VCaP (cell line): Measurements from ENCODE around the gene PPP6R3.

ENCODE experiments used
- H3K27ac ChIP-seq: fragments of 450-650 bp; 2 replicates; pipeline ENCODE4 v1.5.1; 2017
- CTCF ChIP-seq: fragments of 450-650 bp; conservative IDR thresholded peaks from 2 replicates; pipeline ENCODE4 v1.5.1; 2017; ENCODE audit warnings: mild to moderate bottlenecking, moderate library complexity

The PPP6R3 gene

DNA sequence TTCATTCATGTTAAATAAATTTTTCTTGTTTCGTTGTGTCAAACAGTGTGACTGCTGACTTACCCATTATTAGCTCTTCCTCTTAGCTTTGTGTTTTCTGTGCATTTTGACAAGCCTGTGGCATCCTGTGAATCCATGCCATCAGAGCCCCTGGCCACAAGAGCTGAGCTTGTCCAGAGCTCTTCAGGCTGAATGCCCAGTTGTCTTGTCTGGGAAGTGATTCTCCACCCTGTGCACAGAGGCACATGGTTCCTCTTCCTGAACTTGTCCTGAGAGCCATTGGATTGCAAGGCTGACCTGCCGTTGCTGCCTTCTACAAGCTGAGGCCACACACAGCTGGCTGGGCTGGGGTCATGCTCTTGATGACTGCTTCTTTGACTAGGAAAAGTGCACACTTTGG is 64.1 kb downstream of the PPP6R3 start:
- 0 out of 2 replicates have a peak overlapping the region, but pooled peaks have one; percentile 11 for H3K27ac ChIP-seq

GRCh38 chr11:68525336-68525735 is 64.8 kb downstream of the PPP6R3 start:
- TF ChIP-seq CTCF = no peak
- no peak overlapping the region for H3K27ac ChIP-seq

More for the DNA sequence above, 64.1 kb downstream of the PPP6R3 start:
- TF ChIP-seq CTCF = no peak

DNA sequence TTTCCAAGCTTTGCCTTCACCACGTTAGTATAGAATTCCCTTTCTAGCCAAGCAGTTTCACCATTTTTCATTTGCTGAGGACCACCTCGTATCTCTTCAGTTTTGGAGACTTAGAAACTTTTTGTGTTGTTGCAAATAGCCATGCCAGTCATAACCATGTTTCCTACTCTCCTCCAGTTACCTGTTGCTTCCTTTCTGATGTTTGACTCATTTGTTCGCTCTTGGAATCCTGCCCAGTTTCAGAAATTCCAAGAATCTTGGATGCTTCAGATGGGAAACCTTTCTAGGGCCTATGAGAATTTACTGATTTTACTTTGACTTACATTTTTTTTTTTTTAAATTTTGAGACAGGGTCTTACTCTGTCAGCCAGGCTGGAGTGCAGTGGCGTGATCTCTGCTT is 65.4 kb downstream of the PPP6R3 start:
- no peak overlapping the region for H3K27ac ChIP-seq
- no peak for TF ChIP-seq CTCF

DNA sequence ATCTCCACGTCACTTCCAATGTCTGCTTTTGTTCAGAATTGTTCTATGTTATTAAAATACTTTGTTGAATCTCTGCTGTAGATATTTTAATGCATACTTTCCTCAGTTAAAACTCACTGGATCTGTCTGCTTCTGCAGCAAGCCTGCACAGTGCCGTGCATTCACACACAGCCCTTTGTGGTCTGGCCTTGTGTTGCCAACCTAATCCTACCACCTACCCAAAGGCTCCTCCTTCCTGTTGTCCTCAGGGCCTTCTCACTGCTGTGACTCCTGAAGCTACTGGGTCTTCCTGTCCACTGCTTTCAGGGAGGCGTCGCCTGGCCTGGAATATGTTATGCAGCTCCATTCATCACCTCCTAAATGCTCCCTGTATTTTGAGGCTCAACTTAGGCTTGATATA is 67.0 kb downstream of the PPP6R3 start:
- H3K27ac ChIP-seq = no peak overlapping the region

DNA sequence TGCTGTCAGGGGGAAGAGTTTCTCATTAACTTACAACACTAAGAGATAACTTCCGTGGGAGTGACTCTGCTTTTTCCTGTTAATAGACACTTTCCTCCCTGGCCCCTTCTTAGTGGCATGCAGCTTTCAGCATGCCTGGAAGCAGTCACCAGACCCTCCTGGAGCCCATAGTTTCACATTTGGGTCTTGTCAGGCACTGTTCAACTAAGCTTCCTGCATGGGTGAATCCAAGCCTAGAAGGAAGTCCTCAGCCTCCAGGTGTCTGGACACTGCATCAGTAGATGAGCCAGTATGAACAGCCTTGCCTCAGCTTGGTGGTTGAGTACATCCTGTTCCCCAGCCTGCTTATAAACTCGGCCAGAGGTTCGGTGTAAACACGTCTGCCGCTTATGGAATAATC is 68.1 kb downstream of the PPP6R3 start:
- TF ChIP-seq CTCF = no peak
- no peak overlapping the region for H3K27ac ChIP-seq

More for the DNA sequence above, 67.0 kb downstream of the PPP6R3 start:
- no peak for TF ChIP-seq CTCF

GRCh38 chr11:68531129-68531693 is 70.7 kb downstream of the PPP6R3 start:
- no peak overlapping the region for H3K27ac ChIP-seq
- TF ChIP-seq CTCF = no peak

DNA sequence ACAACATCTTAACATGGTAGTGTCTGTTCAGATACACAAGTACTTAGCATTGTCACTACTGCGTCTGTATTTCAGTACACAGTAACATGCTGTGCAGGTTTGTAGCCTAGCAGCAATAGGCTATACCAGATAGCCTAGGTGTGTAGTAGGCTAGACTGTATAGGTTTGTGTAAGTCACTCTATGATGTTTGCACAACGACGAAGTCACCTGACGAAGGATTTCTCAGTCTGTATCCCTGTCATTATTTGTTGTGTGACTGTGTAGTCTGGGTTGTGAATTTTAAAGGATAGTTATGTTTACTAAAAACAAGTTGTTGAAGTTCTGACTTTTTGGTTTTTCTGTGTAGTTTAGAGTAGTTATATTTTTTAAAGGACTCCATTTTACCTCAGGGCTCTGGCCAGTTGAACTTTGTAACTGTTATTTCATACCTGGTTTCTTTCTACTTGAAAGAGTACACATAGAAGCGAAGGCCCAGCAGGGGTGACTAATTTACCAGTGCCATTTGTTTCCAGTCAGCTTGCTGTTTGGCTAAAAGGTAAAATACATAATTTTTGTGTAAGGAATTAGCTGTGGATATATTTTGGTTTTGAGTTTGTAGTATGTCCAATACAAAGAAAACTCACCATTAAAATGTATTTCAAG is 72.3 kb downstream of the PPP6R3 start:
- TF ChIP-seq CTCF = no peak
- H3K27ac ChIP-seq = no peak overlapping the region
